Esophagus muscularis mucosa (tissue), 4 donors: ENCODE results near the gene ERCC5.

Source experiments
- CTCF ChIP-seq, 3 experiments: fragments of 200-600 bp in 2 of 3; fragments of 450-650 bp in 1 of 3; sonication (generic) in 2 of 3; IDR thresholded peaks; one replicate each; pipeline ENCODE4 v1.5.1; 2017 to 2019; ENCODE audit warnings: antibody characterized with exemption in 3 of 3, mild to moderate bottlenecking in 2 of 3, moderate library complexity in 1 of 3
- EP300 ChIP-seq: sonication (generic); formaldehyde crosslinking; IDR thresholded peaks from one replicate; pipeline ENCODE4 v1.6.1; 2017; ENCODE audit warnings: antibody characterized with exemption
- POLR2A ChIP-seq: fragments of 450-650 bp; IDR thresholded peaks from one replicate; pipeline ENCODE4 v1.6.1; 2017; ENCODE audit warnings: antibody characterized with exemption, moderate library complexity, mild to moderate bottlenecking, low read depth
- POLR2AphosphoS5 ChIP-seq, 2 donors: sonication (generic); formaldehyde crosslinking; IDR thresholded peaks; one replicate each; pipeline ENCODE4 v1.6.1; 2017; ENCODE audit warnings: antibody characterized with exemption in 2 of 2

GRCh38 chr13:102903659-102904407 lies 58.0 kb downstream of the ERCC5 start:
- TF ChIP-seq CTCF (IDR thresholded peaks at IDR 0.05): peak in 1 of 3 experiments; percentile 14
- TF ChIP-seq POLR2A: no peak
- no peak for TF ChIP-seq POLR2AphosphoS5 (IDR thresholded peaks at IDR 0.05)
- TF ChIP-seq EP300: no peak
